ENCODE measurements around the gene EHD1. TPM values are rescaled to one million over a fixed set of nuclear protein-coding genes. Genes with fewer than 3 reads are reported as not detected.

The EHD1 gene
- total RNA-seq, 1 experiment from 2014 or later = 110 TPM

DNA sequence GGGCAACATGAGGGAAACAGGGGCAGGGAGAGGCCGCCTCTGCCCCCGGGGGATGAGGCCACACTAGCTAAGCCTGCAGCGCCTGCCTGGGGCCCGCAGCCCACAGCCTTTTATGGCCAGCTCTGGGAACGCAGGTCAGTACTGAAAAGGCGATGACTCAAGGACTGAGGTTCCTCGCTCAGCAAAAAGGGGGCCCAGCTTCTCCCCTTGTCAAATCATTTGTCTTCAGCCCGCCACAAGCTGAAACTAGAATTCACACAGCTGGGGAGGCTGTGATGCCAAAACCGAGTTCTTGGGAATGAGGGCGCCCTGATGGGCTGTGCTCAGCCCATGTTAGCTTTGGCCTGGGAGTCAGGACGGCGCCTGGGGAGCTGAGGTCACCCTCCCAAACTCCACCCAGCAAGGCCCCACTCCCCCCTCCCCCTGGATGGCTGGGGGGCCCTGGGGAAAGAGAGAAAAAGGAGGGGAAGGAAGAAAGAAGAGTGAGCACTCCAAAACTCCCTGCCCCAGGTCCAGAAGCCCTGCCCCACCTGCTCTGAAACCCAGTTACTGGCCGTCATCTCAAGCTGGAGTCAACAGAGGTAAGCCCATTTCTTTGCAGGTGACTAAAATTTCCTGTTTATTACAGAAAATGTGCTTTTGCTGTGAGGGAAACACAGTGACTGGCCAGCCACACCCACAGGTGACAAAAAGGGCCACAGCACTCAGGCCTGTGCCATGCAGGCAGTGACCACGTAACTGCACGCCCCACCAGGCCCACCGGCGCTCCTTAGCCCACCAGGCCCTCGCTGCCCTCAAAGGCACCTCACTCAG lies 13.7 kb downstream of the EHD1 start:
- BruUV-seq (replicated peaks) = TSS peak; percentile 6
- Histone ChIP-seq H3K9me3 (ENCODE audit: insufficient read depth, low read depth) (no peaks in the 10 kb centered on the region), H3K27me3 (ENCODE audit: insufficient read depth, low read depth) (no peaks in the 10 kb centered on the region), H3K9me2 (ENCODE audit: insufficient read depth) (no peaks in the 10 kb centered on the region), H3K4me1 (replicated peaks; ENCODE audit: insufficient read depth) (peaks cover 41% of the 10 kb centered on the region), H3F3A (ENCODE audit: insufficient read depth, low read depth) (peaks cover 29% of the 10 kb centered on the region; the same call in 1 of the 2 replicates), H3K36me3 (ENCODE audit: low read depth) (0 out of 2 replicates have a peak, but pooled peaks cover 13% of the 10 kb centered on the region), H3K79me2 (ENCODE audit: low read depth) (peaks cover 98% of the 10 kb centered on the region), H2AFZ (no peak overlapping the region), H3K27ac (no peak overlapping the region), H3K4me3 (no peak overlapping the region), H3K4me2 (no peak overlapping the region), H4K20me1 (ENCODE audit: insufficient read depth) (peaks cover 30% of the 10 kb centered on the region; the same call in 1 of the 2 replicates)
- ChIA-PET CTCF (interaction anchor here (0.5 to 2.2 kb wide), 7 partner anchors 10 to 484 kb away, joined by 3 to 12 read pairs (median 3); no protein-coding TSS in a partner anchor), POLR2A (ENCODE audit: unreplicated experiment) (interaction anchor here (0.5 to 0.7 kb wide), 4 partner anchors 13 to 138 kb away, joined by 4 to 6 read pairs (median 6); no protein-coding TSS in a partner anchor)
- TF ChIP-seq, protein P1, sequence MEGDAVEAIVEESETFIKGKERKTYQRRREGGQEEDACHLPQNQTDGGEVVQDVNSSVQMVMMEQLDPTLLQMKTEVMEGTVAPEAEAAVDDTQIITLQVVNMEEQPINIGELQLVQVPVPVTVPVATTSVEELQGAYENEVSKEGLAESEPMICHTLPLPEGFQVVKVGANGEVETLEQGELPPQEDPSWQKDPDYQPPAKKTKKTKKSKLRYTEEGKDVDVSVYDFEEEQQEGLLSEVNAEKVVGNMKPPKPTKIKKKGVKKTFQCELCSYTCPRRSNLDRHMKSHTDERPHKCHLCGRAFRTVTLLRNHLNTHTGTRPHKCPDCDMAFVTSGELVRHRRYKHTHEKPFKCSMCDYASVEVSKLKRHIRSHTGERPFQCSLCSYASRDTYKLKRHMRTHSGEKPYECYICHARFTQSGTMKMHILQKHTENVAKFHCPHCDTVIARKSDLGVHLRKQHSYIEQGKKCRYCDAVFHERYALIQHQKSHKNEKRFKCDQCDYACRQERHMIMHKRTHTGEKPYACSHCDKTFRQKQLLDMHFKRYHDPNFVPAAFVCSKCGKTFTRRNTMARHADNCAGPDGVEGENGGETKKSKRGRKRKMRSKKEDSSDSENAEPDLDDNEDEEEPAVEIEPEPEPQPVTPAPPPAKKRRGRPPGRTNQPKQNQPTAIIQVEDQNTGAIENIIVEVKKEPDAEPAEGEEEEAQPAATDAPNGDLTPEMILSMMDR (conservative IDR thresholded peaks at IDR 0.05) = no peak
- no peak for TF ChIP-seq EZH2 (IDR thresholded peaks at IDR 0.05; ENCODE audit: low read depth)
- DNase-seq = peak in 1 of 2 experiments; percentile 79
- intact Hi-C loops (cut with micrococcal nuclease; ENCODE audit: unreplicated experiment) = no loop called here

DNA sequence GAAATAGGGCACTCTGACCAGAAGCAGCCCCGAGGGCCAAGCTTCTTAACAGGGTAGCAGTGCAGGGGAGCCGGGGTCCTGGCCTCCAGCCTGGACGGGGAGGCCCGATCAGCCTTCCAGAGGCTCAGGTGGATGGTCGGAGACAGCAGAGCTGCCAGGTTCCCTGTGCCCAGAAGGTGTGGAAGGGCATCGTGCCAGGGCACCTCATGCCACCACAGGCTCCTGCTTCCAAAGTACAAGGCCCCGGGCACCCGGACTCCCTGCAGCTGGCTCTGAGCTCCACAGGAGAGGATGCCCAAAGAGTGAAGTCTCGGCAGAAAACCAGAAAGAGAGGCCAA lies 14.3 kb downstream of the EHD1 start:
- ChIA-PET CTCF (interaction anchor here (0.5 to 2.2 kb wide), 7 partner anchors 9 to 579 kb away, joined by 3 to 12 read pairs (median 3); partner anchors contain the start of gene GPR137), POLR2A (ENCODE audit: unreplicated experiment) (interaction anchor here (0.7 kb wide), 2 partner anchors 13 to 139 kb away, joined by 5 to 6 read pairs; no protein-coding TSS in a partner anchor)
- no peak overlapping the region for H3K4me3 ChIP-seq
- H3F3A ChIP-seq (ENCODE audit: insufficient read depth, low read depth) = peaks cover 29% of the 10 kb centered on the region; the same call in 1 of the 2 replicates
- H2AFZ ChIP-seq = no peak overlapping the region
- H3K36me3 ChIP-seq (ENCODE audit: low read depth) = 0 out of 2 replicates have a peak, but pooled peaks cover 15% of the 10 kb centered on the region
- TF ChIP-seq, protein P1 (conservative IDR thresholded peaks at IDR 0.05) = no peak
- TF ChIP-seq EZH2 (IDR thresholded peaks at IDR 0.05; ENCODE audit: low read depth) = no peak
- no peak for DNase-seq
- H3K9me3 ChIP-seq (ENCODE audit: insufficient read depth, low read depth) = no peaks in the 10 kb centered on the region
- H3K4me2 ChIP-seq = no peak overlapping the region
- no peaks in the 10 kb centered on the region for H3K9me2 ChIP-seq (ENCODE audit: insufficient read depth)
- BruUV-seq (replicated peaks) = no TSS peak
- peaks cover 37% of the 10 kb centered on the region for H3K4me1 ChIP-seq (replicated peaks; ENCODE audit: insufficient read depth)
- no peaks in the 10 kb centered on the region for H3K27me3 ChIP-seq (ENCODE audit: insufficient read depth, low read depth)
- intact Hi-C loops (cut with micrococcal nuclease; ENCODE audit: unreplicated experiment) = no loop called here
- H4K20me1 ChIP-seq (ENCODE audit: insufficient read depth) = peaks cover 25% of the 10 kb centered on the region; the same call in 1 of the 2 replicates
- peaks cover 96% of the 10 kb centered on the region for H3K79me2 ChIP-seq (ENCODE audit: low read depth)
- no peak overlapping the region for H3K27ac ChIP-seq

DNA sequence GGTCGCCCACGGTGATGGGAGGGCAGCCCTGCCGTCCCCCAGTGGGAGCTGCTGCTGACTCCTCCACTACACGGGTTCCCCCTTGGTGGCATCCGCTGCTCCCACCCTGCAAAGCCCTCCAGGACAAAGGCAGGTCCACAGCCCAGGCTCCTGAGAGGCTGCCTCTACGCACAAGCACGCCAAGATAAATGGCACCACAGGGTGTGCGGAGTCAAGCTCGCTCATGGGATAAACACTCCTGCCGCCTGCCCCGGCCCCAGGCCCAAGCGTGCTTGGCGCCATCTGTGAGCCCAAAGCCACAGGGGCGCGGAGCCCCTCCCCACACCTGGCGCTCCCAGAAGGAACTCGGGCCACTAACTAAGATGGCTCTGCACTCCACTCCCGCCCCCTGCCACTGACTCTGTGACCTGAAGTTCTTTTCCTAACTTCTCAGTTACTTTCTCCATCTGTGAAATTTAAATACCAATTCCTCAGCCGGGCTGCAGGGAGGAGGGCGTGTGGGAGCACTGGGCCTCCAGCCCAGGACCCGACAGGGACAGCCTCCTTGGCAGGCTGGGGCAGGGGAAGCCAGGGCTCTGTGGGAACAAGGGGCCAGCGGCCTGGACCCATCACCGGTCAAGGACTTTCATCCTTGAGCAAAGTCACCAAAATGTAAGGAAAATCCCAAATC lies 14.9 kb downstream of the EHD1 start:
- H3K27ac ChIP-seq = no peak overlapping the region
- intact Hi-C loops (cut with micrococcal nuclease; ENCODE audit: unreplicated experiment) = no loop called here
- no TSS peak for BruUV-seq (replicated peaks)
- ChIA-PET CTCF (interaction anchor here (0.5 to 2.2 kb wide), 4 partner anchors 9 to 578 kb away, joined by 3 to 12 read pairs (median 6); partner anchors contain the start of gene GPR137), POLR2A (ENCODE audit: unreplicated experiment) (no interaction called here)
- H3K4me3 ChIP-seq = no peak overlapping the region
- no peaks in the 10 kb centered on the region for H3K27me3 ChIP-seq (ENCODE audit: insufficient read depth, low read depth)
- H3K79me2 ChIP-seq (ENCODE audit: low read depth) = peaks cover 92% of the 10 kb centered on the region
- no peak overlapping the region for H3K4me2 ChIP-seq
- no peaks in the 10 kb centered on the region for H3K9me3 ChIP-seq (ENCODE audit: insufficient read depth, low read depth)
- TF ChIP-seq, protein P1 (conservative IDR thresholded peaks at IDR 0.05) = no peak
- TF ChIP-seq EZH2 (IDR thresholded peaks at IDR 0.05; ENCODE audit: low read depth) = no peak
- no peaks in the 10 kb centered on the region for H3K9me2 ChIP-seq (ENCODE audit: insufficient read depth)
- peaks cover 34% of the 10 kb centered on the region for H3K4me1 ChIP-seq (replicated peaks; ENCODE audit: insufficient read depth)
- DNase-seq = no peak
- peaks cover 31% of the 10 kb centered on the region; the same call in 1 of the 2 replicates for H3F3A ChIP-seq (ENCODE audit: insufficient read depth, low read depth)
- no peak overlapping the region for H2AFZ ChIP-seq
- H3K36me3 ChIP-seq (ENCODE audit: low read depth) = 0 out of 2 replicates have a peak, but pooled peaks cover 19% of the 10 kb centered on the region
- H4K20me1 ChIP-seq (ENCODE audit: insufficient read depth) = peaks cover 19% of the 10 kb centered on the region; the same call in 1 of the 2 replicates

Measured in PC-9 (cell line).